GM12891 (cell line): ENCODE data around the gene LMX1A.

Source experiments
- POLR2A ChIP-seq: IDR thresholded peaks from 2 replicates; pipeline ENCODE4 v1.6.1; 2011; ENCODE audit warnings: low read depth, low read length, control low read depth
- POLR2AphosphoS5 ChIP-seq: IDR thresholded peaks from 2 replicates; pipeline ENCODE4 v1.6.1; 2011; ENCODE audit warnings: low read depth, low read length, control low read depth
- POU2F2 ChIP-seq: IDR thresholded peaks from 2 replicates; pipeline ENCODE4 v1.6.1; 2011; ENCODE audit warnings: low read depth, mild to moderate bottlenecking, control low read depth, low read length, moderate library complexity
- SPI1 ChIP-seq: IDR thresholded peaks from 2 replicates; pipeline ENCODE4 v1.6.1; 2011; ENCODE audit warnings: low read depth, low read length, control low read depth
- TAF1 ChIP-seq: IDR thresholded peaks from 2 replicates; pipeline ENCODE4 v1.6.1; 2011; ENCODE audit warnings: low read depth, low read length, control low read depth

GRCh38 chr1:165224504-165224903, 132.0 kb downstream of the LMX1A start:
- no peak for TF ChIP-seq POLR2A
- no peak for TF ChIP-seq POLR2AphosphoS5
- no peak for TF ChIP-seq TAF1
- no peak for TF ChIP-seq POU2F2
- no peak for TF ChIP-seq SPI1
